PC-3 (cell line): ENCODE data around the gene PPP2CA.

ENCODE experiments used
- EZH2 ChIP-seq: fragments of 300-600 bp; sonication (generic); IDR thresholded peaks from one replicate; pipeline ENCODE4 v1.6.1; 2017; ENCODE audit warnings: antibody characterized with exemption, mild to moderate bottlenecking, low read length; ENCODE audit not compliant: unreplicated experiment
- EZH2phosphoT487 ChIP-seq: fragments of 300-600 bp; sonication (generic); IDR thresholded peaks from 2 replicates; pipeline ENCODE4 v1.6.1; 2018; ENCODE audit warnings: mild to moderate bottlenecking, antibody characterized with exemption, low read length, borderline replicate concordance
- TF ChIP-seq, protein P1 (sequence below): fragments of 300-600 bp; sonication (generic); conservative IDR thresholded peaks from 2 replicates; pipeline ENCODE4 v1.5.1; 2017; ENCODE audit warnings: antibody characterized with exemption, low read depth, mild to moderate bottlenecking, low read length

DNA sequence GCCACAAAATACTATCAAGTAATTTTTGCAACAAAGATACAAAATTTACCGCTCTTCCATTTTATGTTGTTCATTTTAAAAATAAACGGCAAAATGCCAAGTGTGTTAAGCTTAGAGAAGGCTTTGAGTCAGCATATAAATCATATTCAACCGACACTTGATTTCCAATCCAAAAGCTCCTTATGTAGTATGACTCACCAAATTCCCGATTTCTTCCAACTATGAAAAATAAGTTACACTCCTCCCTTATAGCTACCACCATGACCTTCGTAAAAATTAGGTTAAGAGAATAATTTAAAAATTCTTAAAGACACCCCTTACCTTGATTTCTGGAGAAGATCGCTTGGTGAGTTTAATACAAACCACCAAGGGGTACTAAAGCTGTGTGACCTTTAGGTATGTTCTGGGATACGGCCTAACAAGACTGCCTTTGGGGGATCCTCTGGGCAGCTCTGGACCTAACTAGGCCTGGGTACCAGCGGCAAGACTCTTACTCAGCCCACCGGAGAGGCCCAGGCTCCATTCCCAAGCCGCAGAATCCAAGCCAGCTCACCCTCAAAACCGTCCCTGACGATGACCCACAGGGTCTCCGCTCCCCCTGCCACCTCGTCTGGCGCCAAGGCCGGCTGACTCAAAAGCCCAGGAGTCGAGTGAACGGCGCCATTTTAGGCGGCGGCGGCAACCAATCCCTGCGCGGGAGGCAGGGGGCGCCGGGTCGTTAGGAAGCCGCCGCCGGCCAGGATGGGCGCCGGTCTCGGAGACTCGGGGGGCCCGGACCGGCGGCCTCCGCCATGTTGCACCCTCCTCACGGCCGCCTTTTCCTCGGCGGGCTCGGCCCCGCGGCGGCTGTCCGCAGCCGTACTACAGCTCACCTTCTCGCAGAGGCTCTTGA is 739 bp downstream of the PPP2CA start:
- TF ChIP-seq EZH2 (no peak), EZH2phosphoT487 (no peak)
- TF ChIP-seq, protein P1, sequence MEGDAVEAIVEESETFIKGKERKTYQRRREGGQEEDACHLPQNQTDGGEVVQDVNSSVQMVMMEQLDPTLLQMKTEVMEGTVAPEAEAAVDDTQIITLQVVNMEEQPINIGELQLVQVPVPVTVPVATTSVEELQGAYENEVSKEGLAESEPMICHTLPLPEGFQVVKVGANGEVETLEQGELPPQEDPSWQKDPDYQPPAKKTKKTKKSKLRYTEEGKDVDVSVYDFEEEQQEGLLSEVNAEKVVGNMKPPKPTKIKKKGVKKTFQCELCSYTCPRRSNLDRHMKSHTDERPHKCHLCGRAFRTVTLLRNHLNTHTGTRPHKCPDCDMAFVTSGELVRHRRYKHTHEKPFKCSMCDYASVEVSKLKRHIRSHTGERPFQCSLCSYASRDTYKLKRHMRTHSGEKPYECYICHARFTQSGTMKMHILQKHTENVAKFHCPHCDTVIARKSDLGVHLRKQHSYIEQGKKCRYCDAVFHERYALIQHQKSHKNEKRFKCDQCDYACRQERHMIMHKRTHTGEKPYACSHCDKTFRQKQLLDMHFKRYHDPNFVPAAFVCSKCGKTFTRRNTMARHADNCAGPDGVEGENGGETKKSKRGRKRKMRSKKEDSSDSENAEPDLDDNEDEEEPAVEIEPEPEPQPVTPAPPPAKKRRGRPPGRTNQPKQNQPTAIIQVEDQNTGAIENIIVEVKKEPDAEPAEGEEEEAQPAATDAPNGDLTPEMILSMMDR: no peak
